Neural cell (in vitro differentiated cells): Measurements from ENCODE around the gene ECE1.

Experiments used
- CTCF ChIP-seq: fragments of 450-650 bp; IDR thresholded peaks from 2 replicates; pipeline ENCODE4 v1.5.1; 2014; ENCODE audit warnings: antibody characterized with exemption, mild to moderate bottlenecking, moderate library complexity; ENCODE audit not compliant: poor library complexity, severe bottlenecking
- EP300 ChIP-seq: fragments of 450-650 bp; conservative IDR thresholded peaks from 2 replicates; pipeline ENCODE4 v1.6.1; 2014; ENCODE audit warnings: antibody characterized with exemption, mild to moderate bottlenecking, moderate library complexity; ENCODE audit not compliant: poor library complexity, severe bottlenecking
- EZH2 ChIP-seq: fragments of 200-600, 300-800 bp; shearing (Covaris generic), sonication (generic); IDR thresholded peaks from 2 replicates; pipeline ENCODE4 v1.6.1; 2014; ENCODE audit warnings: antibody characterized with exemption, low read length, borderline replicate concordance, mild to moderate bottlenecking; ENCODE audit not compliant: insufficient read depth, poor library complexity, severe bottlenecking
- POLR2AphosphoS5 ChIP-seq: IDR thresholded peaks from 2 replicates; pipeline ENCODE4 v1.6.1; 2012
- SMC3 ChIP-seq: fragments of 450-650 bp; conservative IDR thresholded peaks from 2 replicates; pipeline ENCODE4 v1.6.1; 2014; ENCODE audit warnings: antibody characterized with exemption, mild to moderate bottlenecking, moderate library complexity; ENCODE audit not compliant: poor library complexity

GRCh38 chr1:21242846-21243245 lies 47.4 kb downstream of the ECE1 start:
- no peak for TF ChIP-seq CTCF
- no peak for TF ChIP-seq SMC3
- no peak for TF ChIP-seq POLR2AphosphoS5
- no peak for TF ChIP-seq EZH2
- no peak for TF ChIP-seq EP300
